OCI-LY1 (cell line): ENCODE data around the gene PSKH1.
A peak's percentile ranks its signal among the peaks of the same experiment; 100 is the strongest.

Source experiments
- H2AFZ ChIP-seq: fragments of 200-600 bp; sonication (generic), shearing (Covaris generic); 2 replicates; pipeline ENCODE4 v1.6.0; 2014; ENCODE audit warnings: antibody characterized with exemption, mild to moderate bottlenecking, low read length
- H3F3A ChIP-seq: fragments of 200-600 bp; sonication (generic), shearing (Covaris generic); 2 replicates; pipeline ENCODE4 v1.6.0; 2014; ENCODE audit warnings: mild to moderate bottlenecking, antibody characterized with exemption, low read length, moderate library complexity; ENCODE audit not compliant: insufficient read depth
- H3K27ac ChIP-seq: fragments of 200-600 bp; sonication (generic); 2 replicates; pipeline ENCODE4 v1.5.1; 2014; ENCODE audit warnings: low read length, mixed run types, mild to moderate bottlenecking, low read depth; ENCODE audit not compliant: poor library complexity, severe bottlenecking
- H3K27me3 ChIP-seq: fragments of 200-600 bp; sonication (generic); 2 replicates; pipeline ENCODE4 v1.6.0; 2014; ENCODE audit warnings: antibody characterized with exemption, mild to moderate bottlenecking, low read length, moderate library complexity; ENCODE audit not compliant: insufficient read depth
- H3K36me3 ChIP-seq: fragments of 200-600 bp; sonication (generic); 2 replicates; pipeline ENCODE4 v1.6.1; 2014; ENCODE audit warnings: mild to moderate bottlenecking, antibody characterized with exemption, low read length, moderate library complexity, mixed read lengths; ENCODE audit not compliant: insufficient read depth
- H3K4me1 ChIP-seq: fragments of 200-600 bp; sonication (generic); 2 replicates; pipeline ENCODE4 v1.5.1; 2014; ENCODE audit warnings: mild to moderate bottlenecking, low read length, moderate library complexity; ENCODE audit not compliant: insufficient read depth, severe bottlenecking
- H3K4me2 ChIP-seq: fragments of 200-600 bp; sonication (generic), shearing (Covaris generic); 2 replicates; pipeline ENCODE4 v1.6.1; 2014; ENCODE audit warnings: low read length
- H3K4me3 ChIP-seq: fragments of 200-600 bp; sonication (generic); 2 replicates; pipeline ENCODE4 v1.5.1; 2014; ENCODE audit warnings: low read length, low read depth, mild to moderate bottlenecking, mixed read lengths; ENCODE audit not compliant: poor library complexity, severe bottlenecking
- H3K79me2 ChIP-seq: fragments of 200-600 bp; shearing (Covaris generic); 2 replicates; pipeline ENCODE4 v1.6.1; 2016; ENCODE audit warnings: mixed run types, low read length, mixed read lengths; ENCODE audit not compliant: insufficient read depth
- H3K9ac ChIP-seq: fragments of 200-600 bp; sonication (generic), shearing (Covaris generic); 2 replicates; pipeline ENCODE4 v1.6.1; 2014; ENCODE audit warnings: mild to moderate bottlenecking, low read length, mixed read lengths
- H3K9me2 ChIP-seq: fragments of 200-600 bp; sonication (generic), shearing (Covaris generic); 2 replicates; pipeline ENCODE4 v1.6.1; 2014; ENCODE audit warnings: low read depth, mild to moderate bottlenecking, low read length, mixed read lengths
- H3K9me3 ChIP-seq: fragments of 200-600 bp; shearing (Covaris generic); 2 replicates; pipeline ENCODE4 v1.6.1; 2014; ENCODE audit warnings: low read length, mixed read lengths
- H4K20me1 ChIP-seq: fragments of 200-600 bp; sonication (generic), shearing (Covaris generic); 2 replicates; pipeline ENCODE4 v1.6.0; 2016; ENCODE audit warnings: mild to moderate bottlenecking, low read length; ENCODE audit not compliant: insufficient read depth
- EZH2 ChIP-seq: fragments of 200-600 bp; sonication (generic), shearing (Covaris generic); IDR thresholded peaks from 2 replicates; pipeline ENCODE4 v1.8.0; 2017; ENCODE audit warnings: borderline replicate concordance, mixed run types, mild to moderate bottlenecking, antibody characterized with exemption, low read length, moderate library complexity, mixed read lengths
- TF ChIP-seq, protein P1 (sequence below): fragments of 200-600 bp; sonication (generic), shearing (Covaris generic); IDR thresholded peaks from 2 replicates; pipeline ENCODE4 v1.5.1; 2017; ENCODE audit warnings: mild to moderate bottlenecking, antibody characterized with exemption, low read length, moderate library complexity, mixed read lengths

The PSKH1 gene

DNA sequence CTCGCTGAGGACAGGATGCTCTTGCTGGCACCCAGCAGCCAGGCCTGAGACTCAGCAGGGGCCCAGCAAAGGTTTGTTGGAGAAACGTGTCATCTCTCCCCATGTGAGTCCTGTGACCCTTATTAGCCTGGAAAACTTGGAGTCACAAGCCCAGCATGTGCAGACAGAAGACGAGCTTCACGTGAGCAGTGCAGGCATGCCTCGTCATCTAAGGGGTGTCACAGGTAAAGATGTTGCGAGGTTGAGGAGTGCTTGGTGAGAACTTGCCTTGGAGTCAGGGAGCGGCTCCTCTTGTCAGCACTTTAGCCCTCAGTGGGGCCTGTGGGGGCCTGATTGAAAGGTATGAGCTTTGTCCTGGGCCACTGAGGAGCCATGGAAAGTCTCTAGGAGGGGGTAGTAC is 40.8 kb downstream of the PSKH1 start:
- H3K4me3 ChIP-seq = no peak overlapping the region
- TF ChIP-seq EZH2 = no peak
- TF ChIP-seq, protein P1, sequence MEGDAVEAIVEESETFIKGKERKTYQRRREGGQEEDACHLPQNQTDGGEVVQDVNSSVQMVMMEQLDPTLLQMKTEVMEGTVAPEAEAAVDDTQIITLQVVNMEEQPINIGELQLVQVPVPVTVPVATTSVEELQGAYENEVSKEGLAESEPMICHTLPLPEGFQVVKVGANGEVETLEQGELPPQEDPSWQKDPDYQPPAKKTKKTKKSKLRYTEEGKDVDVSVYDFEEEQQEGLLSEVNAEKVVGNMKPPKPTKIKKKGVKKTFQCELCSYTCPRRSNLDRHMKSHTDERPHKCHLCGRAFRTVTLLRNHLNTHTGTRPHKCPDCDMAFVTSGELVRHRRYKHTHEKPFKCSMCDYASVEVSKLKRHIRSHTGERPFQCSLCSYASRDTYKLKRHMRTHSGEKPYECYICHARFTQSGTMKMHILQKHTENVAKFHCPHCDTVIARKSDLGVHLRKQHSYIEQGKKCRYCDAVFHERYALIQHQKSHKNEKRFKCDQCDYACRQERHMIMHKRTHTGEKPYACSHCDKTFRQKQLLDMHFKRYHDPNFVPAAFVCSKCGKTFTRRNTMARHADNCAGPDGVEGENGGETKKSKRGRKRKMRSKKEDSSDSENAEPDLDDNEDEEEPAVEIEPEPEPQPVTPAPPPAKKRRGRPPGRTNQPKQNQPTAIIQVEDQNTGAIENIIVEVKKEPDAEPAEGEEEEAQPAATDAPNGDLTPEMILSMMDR = no peak
- no peaks in the 10 kb centered on the region for H3K27me3 ChIP-seq
- H3K4me1 ChIP-seq = peaks cover 22% of the 10 kb centered on the region
- H3K4me2 ChIP-seq = no peak overlapping the region
- peaks cover 32% of the 10 kb centered on the region; the same call in 1 of the 2 replicates for H3K36me3 ChIP-seq
- no peaks in the 10 kb centered on the region for H3K9me3 ChIP-seq
- no peaks in the 10 kb centered on the region for H3K9me2 ChIP-seq
- H4K20me1 ChIP-seq = no peaks in the 10 kb centered on the region
- H3K79me2 ChIP-seq = no peaks in the 10 kb centered on the region
- H2AFZ ChIP-seq = no peak overlapping the region
- no peak overlapping the region for H3K27ac ChIP-seq
- no peak overlapping the region for H3K9ac ChIP-seq
- H3F3A ChIP-seq = no peaks in the 10 kb centered on the region

DNA sequence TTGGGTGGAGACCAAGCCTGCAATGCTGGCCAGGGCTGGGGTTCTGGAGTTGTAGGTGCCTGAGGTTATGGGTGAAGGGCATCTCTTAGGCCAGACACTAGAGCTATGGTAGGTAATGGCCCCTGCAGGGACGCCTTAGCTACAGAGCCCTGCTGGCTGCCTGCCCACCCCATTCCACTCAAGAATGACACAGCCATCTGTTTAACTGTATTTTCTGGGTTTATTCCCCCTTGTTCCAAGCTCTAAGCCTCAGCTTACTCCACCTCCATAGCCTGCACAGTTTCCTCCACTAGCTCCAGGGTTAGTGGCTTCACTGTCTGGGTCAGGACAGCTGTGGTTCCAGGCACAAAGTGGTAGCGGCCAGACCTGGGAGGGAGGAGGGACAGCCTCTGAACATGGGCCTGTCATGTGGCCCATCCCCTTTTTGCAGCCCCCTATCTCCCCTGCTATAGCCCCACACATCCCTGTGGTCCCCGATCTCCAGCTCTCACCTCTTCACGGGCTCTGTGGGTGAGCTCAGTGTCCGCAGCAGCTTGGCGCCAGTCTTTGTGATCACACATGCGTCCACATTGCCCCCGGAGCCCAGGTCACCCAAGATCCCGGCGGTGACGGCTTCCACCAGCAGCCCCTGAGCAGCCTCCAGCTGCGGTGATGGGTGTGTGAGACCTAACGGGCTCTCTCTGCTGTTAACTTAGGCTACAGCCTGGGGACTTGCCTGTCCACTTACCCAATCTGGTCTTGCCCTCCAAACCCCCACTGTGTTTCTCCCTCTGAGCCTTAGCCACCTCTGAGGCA is 41.4 kb downstream of the PSKH1 start:
- Histone ChIP-seq H2AFZ (no peak overlapping the region), H3K27ac (peak overlapping the region; percentile 5), H4K20me1 (no peaks in the 10 kb centered on the region)

DNA sequence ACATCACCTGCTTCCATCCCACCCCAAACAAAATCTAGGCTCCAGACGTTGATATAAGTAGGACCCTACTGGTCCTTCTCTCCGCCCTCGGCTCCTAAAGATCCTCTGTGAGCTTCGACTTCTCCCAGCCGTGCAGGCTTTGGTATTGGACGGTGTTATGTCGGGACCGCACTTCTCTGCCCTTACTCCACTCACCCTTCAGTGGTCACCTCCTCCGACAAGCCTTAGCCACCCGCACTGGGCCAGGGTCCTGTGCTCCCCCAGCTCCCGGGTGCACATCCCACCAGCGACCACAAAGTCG is 42.0 kb downstream of the PSKH1 start:
- H3F3A ChIP-seq = no peaks in the 10 kb centered on the region
- peak overlapping the region; percentile 95 for H3K4me3 ChIP-seq
- H3K9me3 ChIP-seq = no peaks in the 10 kb centered on the region
- TF ChIP-seq, protein P1 = no peak
- no peak overlapping the region for H2AFZ ChIP-seq
- no peaks in the 10 kb centered on the region for H3K27me3 ChIP-seq
- peak overlapping the region; percentile 5 for H3K27ac ChIP-seq
- peaks cover 23% of the 10 kb centered on the region; the same call in 1 of the 2 replicates for H3K36me3 ChIP-seq
- H3K79me2 ChIP-seq = no peaks in the 10 kb centered on the region
- no peaks in the 10 kb centered on the region for H4K20me1 ChIP-seq
- peak overlapping the region; percentile 81 for H3K4me2 ChIP-seq
- peaks cover 34% of the 10 kb centered on the region for H3K4me1 ChIP-seq
- no peaks in the 10 kb centered on the region for H3K9me2 ChIP-seq
- H3K9ac ChIP-seq = peak overlapping the region; percentile 71

More for the DNA sequence above, 41.4 kb downstream of the PSKH1 start:
- no peak for TF ChIP-seq EZH2
- TF ChIP-seq, protein P1 = no peak
- H3F3A ChIP-seq = no peaks in the 10 kb centered on the region
- H3K27me3 ChIP-seq = no peaks in the 10 kb centered on the region
- H3K4me2 ChIP-seq = peak overlapping the region; percentile 81
- peak overlapping the region; percentile 71 for H3K9ac ChIP-seq
- H3K9me3 ChIP-seq = no peaks in the 10 kb centered on the region
- H3K36me3 ChIP-seq = peaks cover 27% of the 10 kb centered on the region; the same call in 1 of the 2 replicates
- no peaks in the 10 kb centered on the region for H3K79me2 ChIP-seq
- peak overlapping the region; percentile 95 for H3K4me3 ChIP-seq
- H3K4me1 ChIP-seq = peaks cover 28% of the 10 kb centered on the region
- no peaks in the 10 kb centered on the region for H3K9me2 ChIP-seq
